ENCODE data around the gene CDC14B. TPM values are rescaled to one million over a fixed set of nuclear protein-coding genes. Genes with fewer than 3 reads are reported as not detected.

The CDC14B gene
- total and polyA plus RNA-seq, 4 donors = 2.9 to 29.8 (median 8.0) TPM

DNA sequence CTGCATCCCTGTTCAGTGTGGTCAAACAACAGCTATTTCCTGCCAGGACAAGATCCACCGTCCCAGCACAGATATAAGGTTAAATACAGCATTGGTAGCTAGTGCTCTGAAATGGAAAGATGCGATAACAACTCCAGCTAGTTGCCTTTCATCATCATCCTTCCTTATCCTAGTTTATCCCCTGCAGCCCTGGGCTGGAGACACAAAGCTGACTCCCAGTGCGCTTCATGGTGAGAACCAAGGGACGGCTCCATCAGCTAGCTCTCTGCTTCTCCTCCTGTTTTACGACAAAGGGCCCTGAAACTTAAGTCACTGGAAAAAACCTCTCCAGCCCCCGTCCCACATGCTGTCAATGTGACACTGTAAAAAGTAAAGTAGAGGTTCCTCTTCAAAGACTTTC, 37.9 kb downstream of the CDC14B start:
- H3K4me3 ChIP-seq = no peak overlapping the region
- DNase-seq (no peak), ATAC-seq (ENCODE audit: insufficient read depth, low FRiP score) (no peak)
- WGBS, 2 donors = 76 to 83% methylated on average over 6 of the region's 6 CpGs
- H3K27me3 ChIP-seq (ENCODE audit: control insufficient read depth in 3 of 3, insufficient read depth in 3 of 3, low read length in 2 of 3) = no peaks in the 10 kb centered on the region
- H3K27ac ChIP-seq (ENCODE audit: low read depth in 1 of 2, low read length in 1 of 2) = no peak overlapping the region
- TF ChIP-seq, protein P1, sequence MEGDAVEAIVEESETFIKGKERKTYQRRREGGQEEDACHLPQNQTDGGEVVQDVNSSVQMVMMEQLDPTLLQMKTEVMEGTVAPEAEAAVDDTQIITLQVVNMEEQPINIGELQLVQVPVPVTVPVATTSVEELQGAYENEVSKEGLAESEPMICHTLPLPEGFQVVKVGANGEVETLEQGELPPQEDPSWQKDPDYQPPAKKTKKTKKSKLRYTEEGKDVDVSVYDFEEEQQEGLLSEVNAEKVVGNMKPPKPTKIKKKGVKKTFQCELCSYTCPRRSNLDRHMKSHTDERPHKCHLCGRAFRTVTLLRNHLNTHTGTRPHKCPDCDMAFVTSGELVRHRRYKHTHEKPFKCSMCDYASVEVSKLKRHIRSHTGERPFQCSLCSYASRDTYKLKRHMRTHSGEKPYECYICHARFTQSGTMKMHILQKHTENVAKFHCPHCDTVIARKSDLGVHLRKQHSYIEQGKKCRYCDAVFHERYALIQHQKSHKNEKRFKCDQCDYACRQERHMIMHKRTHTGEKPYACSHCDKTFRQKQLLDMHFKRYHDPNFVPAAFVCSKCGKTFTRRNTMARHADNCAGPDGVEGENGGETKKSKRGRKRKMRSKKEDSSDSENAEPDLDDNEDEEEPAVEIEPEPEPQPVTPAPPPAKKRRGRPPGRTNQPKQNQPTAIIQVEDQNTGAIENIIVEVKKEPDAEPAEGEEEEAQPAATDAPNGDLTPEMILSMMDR (IDR thresholded peaks at IDR 0.05; ENCODE audit: control extremely low read depth, extremely low read depth) = no peak
- H3K9ac ChIP-seq (ENCODE audit: insufficient read depth in 1 of 2, low read length in 2 of 2) = no peak overlapping the region
- H3K4me1 ChIP-seq (ENCODE audit: control insufficient read depth in 5 of 5, insufficient read depth in 5 of 5, low read length in 5 of 5) = peaks cover 0 to 7% (median 4%) of the 10 kb centered on the region in 5 donors
- H3K36me3 ChIP-seq (ENCODE audit: control insufficient read depth in 4 of 4, insufficient read depth in 4 of 4, low read length in 4 of 4) = no peaks in the 10 kb centered on the region
- no peaks in the 10 kb centered on the region for H3K9me3 ChIP-seq (ENCODE audit: control insufficient read depth in 4 of 4, insufficient read depth in 3 of 4, low read length in 3 of 4)

DNA sequence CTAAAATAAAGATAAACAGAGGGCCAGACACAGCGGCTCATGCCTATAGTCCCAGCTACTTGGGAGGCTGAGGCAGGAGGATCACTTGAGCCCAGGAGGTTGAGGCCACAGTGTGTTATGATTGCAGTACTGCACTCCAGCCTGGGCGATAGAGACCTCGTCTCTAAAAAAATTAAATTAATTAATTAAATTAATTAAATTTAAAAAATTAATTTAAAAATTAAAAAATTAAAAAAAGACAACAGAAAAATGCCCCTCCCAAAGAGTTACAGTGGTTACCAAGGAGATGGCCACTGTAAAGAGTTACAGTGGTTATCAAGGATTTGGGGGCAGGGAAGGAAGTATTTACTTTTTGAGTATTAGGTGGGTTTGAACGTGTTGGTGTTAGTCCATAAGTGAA, 38.3 kb downstream of the CDC14B start:
- ATAC-seq (ENCODE audit: insufficient read depth, low FRiP score) (no peak), DNase-seq (no peak)
- TF ChIP-seq, protein P1 (IDR thresholded peaks at IDR 0.05; ENCODE audit: control extremely low read depth, extremely low read depth) = no peak
- Histone ChIP-seq H3K27me3 (ENCODE audit: control insufficient read depth in 3 of 3, insufficient read depth in 3 of 3, low read length in 2 of 3) (no peaks in the 10 kb centered on the region), H3K9ac (ENCODE audit: insufficient read depth in 1 of 2, low read length in 2 of 2) (no peak overlapping the region), H3K27ac (ENCODE audit: low read depth in 1 of 2, low read length in 1 of 2) (no peak overlapping the region), H3K9me3 (ENCODE audit: control insufficient read depth in 4 of 4, insufficient read depth in 3 of 4, low read length in 3 of 4) (no peaks in the 10 kb centered on the region), H3K4me1 (ENCODE audit: control insufficient read depth in 5 of 5, insufficient read depth in 5 of 5, low read length in 5 of 5) (peaks cover 0 to 7% (median 4%) of the 10 kb centered on the region in 5 donors), H3K4me3 (no peak overlapping the region), H3K36me3 (ENCODE audit: control insufficient read depth in 4 of 4, insufficient read depth in 4 of 4, low read length in 4 of 4) (no peaks in the 10 kb centered on the region)
- 86 to 93% methylated on average over 4 of the region's 4 CpGs for WGBS, 2 donors

DNA sequence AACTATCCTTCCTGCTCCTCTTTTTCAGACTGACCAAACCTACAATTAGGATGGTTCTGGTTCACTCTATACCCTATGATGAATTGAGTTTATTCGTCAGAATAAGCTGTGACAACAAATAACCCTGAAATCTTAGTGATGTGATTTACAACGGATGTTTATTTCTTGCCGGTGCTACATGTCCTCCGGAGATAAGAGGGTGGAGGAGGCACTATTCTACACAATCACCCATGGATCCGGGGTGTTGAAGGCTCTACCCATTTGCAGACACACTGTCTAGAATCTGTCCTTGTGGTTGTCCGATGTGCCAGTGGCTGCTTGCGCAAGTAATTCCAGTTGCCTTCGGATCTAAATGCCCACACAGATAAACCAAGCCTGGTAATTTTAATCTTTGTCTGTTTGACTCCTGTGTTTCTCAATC, 44.7 kb downstream of the CDC14B start:
- Histone ChIP-seq H3K27ac (ENCODE audit: low read depth in 1 of 2, low read length in 1 of 2) (no peak overlapping the region), H3K27me3 (ENCODE audit: control insufficient read depth in 3 of 3, insufficient read depth in 3 of 3, low read length in 2 of 3) (no peaks in the 10 kb centered on the region), H3K9me3 (ENCODE audit: control insufficient read depth in 4 of 4, insufficient read depth in 3 of 4, low read length in 3 of 4) (no peaks in the 10 kb centered on the region), H3K9ac (ENCODE audit: insufficient read depth in 1 of 2, low read length in 2 of 2) (peak overlapping the region in 1 of 2 donors; percentile 1), H3K36me3 (ENCODE audit: control insufficient read depth in 4 of 4, insufficient read depth in 4 of 4, low read length in 4 of 4) (no peaks in the 10 kb centered on the region), H3K4me1 (ENCODE audit: control insufficient read depth in 5 of 5, insufficient read depth in 5 of 5, low read length in 5 of 5) (peaks cover 0 to 4% (median 0%) of the 10 kb centered on the region in 5 donors), H3K4me3 (no peak overlapping the region)
- TF ChIP-seq, protein P1 (IDR thresholded peaks at IDR 0.05; ENCODE audit: control extremely low read depth, extremely low read depth) = no peak
- ATAC-seq (ENCODE audit: insufficient read depth, low FRiP score) (no peak), DNase-seq (peak in 1 of 3 donors; percentile 15)
- 59 to 75% methylated on average over 8 of the region's 8 CpGs for WGBS, 2 donors

DNA sequence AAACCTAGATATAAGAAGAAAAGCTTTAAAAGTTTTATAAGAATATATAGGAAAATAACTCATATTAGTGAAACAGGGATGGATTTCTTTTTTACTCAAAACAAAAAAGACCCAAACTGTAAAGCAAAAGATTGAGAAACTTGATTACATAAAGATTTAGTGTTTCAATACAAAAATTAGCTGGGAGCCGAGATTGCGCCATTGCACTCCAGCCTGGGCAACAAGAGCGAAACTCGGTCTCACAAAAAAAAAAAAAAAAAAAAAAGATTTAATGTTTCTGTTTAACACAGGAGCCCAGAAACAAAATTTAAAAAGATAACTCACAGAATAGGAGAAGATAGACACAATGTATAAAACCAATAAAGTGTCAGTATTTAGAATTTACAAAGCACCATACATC, 45.2 kb downstream of the CDC14B start:
- Histone ChIP-seq H3K36me3 (ENCODE audit: control insufficient read depth in 4 of 4, insufficient read depth in 4 of 4, low read length in 4 of 4) (no peaks in the 10 kb centered on the region), H3K27me3 (ENCODE audit: control insufficient read depth in 3 of 3, insufficient read depth in 3 of 3, low read length in 2 of 3) (no peaks in the 10 kb centered on the region), H3K9ac (ENCODE audit: insufficient read depth in 1 of 2, low read length in 2 of 2) (peak overlapping the region in 1 of 2 donors; percentile 1), H3K27ac (ENCODE audit: low read depth in 1 of 2, low read length in 1 of 2) (no peak overlapping the region), H3K9me3 (ENCODE audit: control insufficient read depth in 4 of 4, insufficient read depth in 3 of 4, low read length in 3 of 4) (no peaks in the 10 kb centered on the region), H3K4me3 (no peak overlapping the region), H3K4me1 (ENCODE audit: control insufficient read depth in 5 of 5, insufficient read depth in 5 of 5, low read length in 5 of 5) (peaks cover 0 to 4% (median 0%) of the 10 kb centered on the region in 5 donors)
- WGBS, 2 donors = 30 to 57% methylated on average over 4 of the region's 4 CpGs
- DNase-seq (peak in 2 of 3 donors; percentile 41 to 49), ATAC-seq (ENCODE audit: insufficient read depth, low FRiP score) (no peak)
- TF ChIP-seq, protein P1 (IDR thresholded peaks at IDR 0.05; ENCODE audit: control extremely low read depth, extremely low read depth) = no peak
